ENCODE measurements around the gene POLDIP2. TPM values are rescaled to one million over a fixed set of nuclear protein-coding genes. Genes with fewer than 3 reads are reported as not detected.
A peak's percentile ranks its signal among the peaks of the same experiment; 100 is the strongest.

Gene POLDIP2
- total RNA-seq, 2 experiments from 2014 or later = 88.8 to 89.2 TPM

GRCh38 chr17:28405632-28406472 is 48.5 kb upstream of the POLDIP2 start, which contains the start of gene SLC46A1:
Gene SLC46A1 (minus strand): TSS chr17:28406212. CDS start chr17:28406114, 98 bp downstream.
- Histone ChIP-seq H3K9me3 (ENCODE audit: low read length) (no peaks in the 10 kb centered on the region), H3K4me2 (ENCODE audit: low read length) (peak within 1 kb of the TSS; percentile 59; the same call in 1 of the 2 replicates), H3K36me3 (ENCODE audit: insufficient read depth, low read length) (no peaks in the 10 kb centered on the region), H4K20me1 (ENCODE audit: insufficient read depth, low read length) (no peaks in the 10 kb centered on the region), H3K9me2 (ENCODE audit: insufficient read depth, low read length) (no peaks in the 10 kb centered on the region), H3K27ac (ENCODE audit: low read depth, low read length, poor library complexity, severe bottlenecking) (no peak within 1 kb of the TSS), H2AFZ (ENCODE audit: low read length) (no peak within 1 kb of the TSS), H3K79me2 (ENCODE audit: insufficient read depth, low read depth, low read length) (no peaks in the 10 kb centered on the region), H3K4me1 (ENCODE audit: insufficient read depth, low read length, poor library complexity, severe bottlenecking) (no peaks in the 10 kb centered on the region), H3K4me3 (ENCODE audit: low read depth, low read length, poor library complexity, severe bottlenecking) (peak within 1 kb of the TSS; percentile 54)
- POLR2A ChIA-PET = no interaction called here
- CTCF ChIA-PET (ENCODE audit: unreplicated experiment) = no interaction called here
- intact Hi-C loops (cut with micrococcal nuclease; ENCODE audit: unreplicated experiment) = no loop called here
- BruUV-seq (replicated peaks) = no TSS peak
- TF ChIP-seq, protein P1, sequence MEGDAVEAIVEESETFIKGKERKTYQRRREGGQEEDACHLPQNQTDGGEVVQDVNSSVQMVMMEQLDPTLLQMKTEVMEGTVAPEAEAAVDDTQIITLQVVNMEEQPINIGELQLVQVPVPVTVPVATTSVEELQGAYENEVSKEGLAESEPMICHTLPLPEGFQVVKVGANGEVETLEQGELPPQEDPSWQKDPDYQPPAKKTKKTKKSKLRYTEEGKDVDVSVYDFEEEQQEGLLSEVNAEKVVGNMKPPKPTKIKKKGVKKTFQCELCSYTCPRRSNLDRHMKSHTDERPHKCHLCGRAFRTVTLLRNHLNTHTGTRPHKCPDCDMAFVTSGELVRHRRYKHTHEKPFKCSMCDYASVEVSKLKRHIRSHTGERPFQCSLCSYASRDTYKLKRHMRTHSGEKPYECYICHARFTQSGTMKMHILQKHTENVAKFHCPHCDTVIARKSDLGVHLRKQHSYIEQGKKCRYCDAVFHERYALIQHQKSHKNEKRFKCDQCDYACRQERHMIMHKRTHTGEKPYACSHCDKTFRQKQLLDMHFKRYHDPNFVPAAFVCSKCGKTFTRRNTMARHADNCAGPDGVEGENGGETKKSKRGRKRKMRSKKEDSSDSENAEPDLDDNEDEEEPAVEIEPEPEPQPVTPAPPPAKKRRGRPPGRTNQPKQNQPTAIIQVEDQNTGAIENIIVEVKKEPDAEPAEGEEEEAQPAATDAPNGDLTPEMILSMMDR (conservative IDR thresholded peaks at IDR 0.05; ENCODE audit: low read length) = no peak
- no peak for TF ChIP-seq EZH2phosphoT487 (IDR thresholded peaks at IDR 0.05; ENCODE audit: borderline replicate concordance, low read depth, low read length)
- DNase-seq (ENCODE audit: low spot score) = no peak

DNA sequence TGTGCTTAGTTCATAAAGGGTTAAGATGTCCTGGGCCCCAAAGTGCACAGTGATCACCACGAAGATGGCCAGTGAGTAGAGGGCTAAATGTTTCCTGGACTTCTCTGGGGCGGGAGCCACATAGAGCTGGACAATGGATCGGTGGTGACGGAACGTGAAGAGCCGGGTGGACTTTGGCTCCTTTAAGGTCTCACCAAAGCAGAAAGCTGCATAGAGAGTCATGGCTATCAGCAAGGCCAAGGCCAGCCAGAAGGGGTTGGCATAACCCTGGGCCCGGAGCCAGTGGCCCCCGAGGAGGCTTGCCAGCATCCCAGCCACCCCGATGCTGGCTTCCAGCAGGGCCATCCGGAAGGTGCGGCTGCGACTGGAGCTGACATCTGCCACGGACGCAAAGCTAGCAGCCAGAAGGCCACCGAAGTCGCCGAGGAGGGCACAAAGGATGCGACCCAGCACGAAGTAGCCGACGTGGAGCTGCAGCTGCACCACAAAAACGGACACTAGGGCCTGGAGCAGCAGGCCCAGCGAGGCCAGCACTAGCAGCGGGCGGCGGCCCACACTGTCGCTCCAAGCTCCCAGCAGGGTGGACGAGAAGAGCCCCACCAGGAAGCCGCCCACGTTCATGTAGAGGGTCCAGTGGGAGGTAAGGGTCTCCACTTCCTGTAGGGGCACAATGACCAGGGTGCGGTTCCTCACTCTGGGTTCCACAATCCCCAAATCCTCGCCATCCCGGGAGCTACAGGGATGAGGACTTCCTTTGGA is 47.7 kb upstream of the POLDIP2 start:
- Histone ChIP-seq H3K36me3 (ENCODE audit: insufficient read depth, low read length) (no peaks in the 10 kb centered on the region), H4K20me1 (ENCODE audit: insufficient read depth, low read length) (no peaks in the 10 kb centered on the region), H3K4me2 (ENCODE audit: low read length) (peak overlapping the region; percentile 59; the same call in 1 of the 2 replicates), H3K4me3 (ENCODE audit: low read depth, low read length, poor library complexity, severe bottlenecking) (peak overlapping the region; percentile 54), H3K9me3 (ENCODE audit: low read length) (no peaks in the 10 kb centered on the region), H3K79me2 (ENCODE audit: insufficient read depth, low read depth, low read length) (no peaks in the 10 kb centered on the region), H3K4me1 (ENCODE audit: insufficient read depth, low read length, poor library complexity, severe bottlenecking) (no peaks in the 10 kb centered on the region), H3K9me2 (ENCODE audit: insufficient read depth, low read length) (no peaks in the 10 kb centered on the region), H3K27ac (ENCODE audit: low read depth, low read length, poor library complexity, severe bottlenecking) (no peak overlapping the region), H2AFZ (ENCODE audit: low read length) (no peak overlapping the region)
- no peak for DNase-seq (ENCODE audit: low spot score)
- ChIA-PET CTCF (ENCODE audit: unreplicated experiment) (interaction anchor here (0.6 kb wide), 1 partner anchor 147 kb away, joined by 3 read pairs; no protein-coding TSS in a partner anchor), POLR2A (interaction anchor here (0.8 kb wide), 1 partner anchor 10 kb away, joined by 3 read pairs; no protein-coding TSS in a partner anchor)
- TF ChIP-seq, protein P1 (conservative IDR thresholded peaks at IDR 0.05; ENCODE audit: low read length) = no peak
- TF ChIP-seq EZH2phosphoT487 (IDR thresholded peaks at IDR 0.05; ENCODE audit: borderline replicate concordance, low read depth, low read length) = no peak
- no TSS peak for BruUV-seq (replicated peaks)
- intact Hi-C loops (cut with micrococcal nuclease; ENCODE audit: unreplicated experiment) = no loop called here

All from OCI-LY7 (cell line).